HG02642 (cell line): ENCODE measurements around the gene PLA2G4E.

Experiments
- ATAC-seq: cut with Tn5 transposase; IDR thresholded peaks from one replicate; pipeline ENCODE4 v1.9.1; 2021; ENCODE audit warnings: mild to moderate bottlenecking; ENCODE audit not compliant: unreplicated experiment, poor library complexity

The PLA2G4E gene

DNA sequence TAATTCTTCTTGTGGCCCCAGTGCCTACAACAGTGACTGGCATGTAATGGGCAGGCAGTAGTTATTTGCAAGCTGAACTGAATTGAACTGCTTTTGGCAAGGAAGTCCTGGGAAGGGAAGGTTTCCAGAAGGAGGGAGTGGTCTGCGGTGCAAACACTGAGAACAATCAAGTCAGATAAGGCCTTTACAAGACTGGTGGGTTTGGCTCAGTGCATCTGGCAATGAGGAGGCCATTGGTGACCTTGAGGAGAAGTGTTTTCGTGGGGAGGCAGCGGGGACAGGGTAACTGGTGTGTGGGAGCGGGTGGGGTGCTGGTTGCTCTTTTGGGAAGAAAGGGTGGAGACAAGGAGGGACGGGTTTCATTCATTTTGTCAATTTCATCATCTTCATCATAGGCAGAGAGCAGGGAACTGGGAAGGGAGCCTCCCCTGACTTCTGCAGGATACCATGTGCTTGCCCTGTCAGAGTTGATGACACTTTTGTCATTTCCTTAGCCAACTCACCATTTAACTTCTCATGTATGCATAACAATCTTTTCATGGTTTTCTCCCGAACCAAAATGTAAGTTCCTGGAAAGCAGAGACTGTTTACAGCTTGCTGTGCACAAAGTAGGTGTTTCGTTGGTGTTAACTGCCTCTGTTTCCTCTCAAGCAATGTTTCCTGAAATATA, 40.1 kb downstream of the PLA2G4E start:
- no peak for ATAC-seq

DNA sequence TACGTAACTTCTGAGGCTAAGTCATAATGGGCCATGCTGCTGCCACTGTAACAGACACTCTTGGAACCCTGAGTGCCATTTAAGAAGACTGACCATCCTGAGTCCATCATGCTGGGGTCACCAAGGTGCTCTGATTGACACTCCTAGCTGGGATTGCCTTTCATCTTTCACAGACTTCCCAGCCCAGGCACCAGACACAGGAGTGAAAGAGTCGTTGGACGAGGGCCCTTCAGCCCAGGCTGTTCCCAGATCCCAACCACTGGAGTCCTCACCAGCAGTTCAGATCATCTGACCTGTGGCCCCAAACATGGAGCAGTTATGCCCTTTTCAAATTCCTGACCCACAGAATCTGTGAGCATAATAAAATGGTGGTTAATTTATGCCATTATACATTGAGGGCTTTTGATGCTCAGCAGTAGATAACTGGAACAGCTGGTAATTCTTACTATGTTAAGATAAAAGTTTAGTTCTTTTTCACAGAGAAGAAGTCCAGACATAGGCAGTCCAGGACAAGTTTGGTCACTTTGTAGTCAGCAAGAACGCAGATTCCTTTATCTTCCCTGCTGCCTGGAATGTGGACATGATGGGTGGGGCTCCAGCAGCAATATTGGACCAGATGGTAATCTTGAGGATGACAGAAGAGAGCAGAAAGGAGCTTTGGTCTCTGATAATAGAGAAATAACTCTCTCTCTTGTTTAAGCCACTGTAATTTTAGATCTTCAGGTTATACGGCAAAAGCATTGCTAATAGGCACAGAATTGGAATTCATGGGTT, 41.2 kb downstream of the PLA2G4E start:
- no peak for ATAC-seq

GRCh38 chr15:41978534-41978933, 42.3 kb downstream of the PLA2G4E start:
- no peak for ATAC-seq

DNA sequence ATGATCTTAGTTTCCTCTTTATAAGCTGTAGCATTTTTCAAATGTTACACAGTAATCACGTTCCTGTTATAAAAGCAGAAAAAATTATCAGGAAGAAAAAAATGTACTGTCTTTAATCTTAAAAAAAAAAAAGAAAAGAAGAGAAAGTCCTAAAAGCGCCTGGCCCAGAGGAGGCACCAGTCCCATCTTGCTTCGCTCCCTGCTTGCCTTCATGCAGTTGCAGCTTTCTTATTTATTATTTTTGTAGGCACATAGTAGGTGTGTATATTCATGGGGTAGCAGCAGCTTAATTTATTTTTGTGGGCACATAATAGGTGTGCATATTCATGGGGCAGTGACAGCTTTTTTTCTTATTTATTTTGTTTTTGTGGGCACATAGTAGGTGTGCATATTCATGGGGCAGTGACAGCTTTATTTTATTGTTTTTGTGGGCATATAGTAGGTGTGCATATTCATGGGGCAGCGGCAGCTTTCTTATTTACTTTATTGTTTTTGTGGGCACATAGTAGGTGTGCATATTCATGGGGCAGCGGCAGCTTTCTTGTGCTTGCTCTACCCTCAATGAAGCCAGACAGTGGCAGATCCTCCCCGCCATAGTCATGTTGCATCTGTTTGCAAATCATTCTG, 43.0 kb downstream of the PLA2G4E start:
- ATAC-seq = no peak

GRCh38 chr15:41975669-41976068, 45.2 kb downstream of the PLA2G4E start:
- no peak for ATAC-seq

- no peak for ATAC-seq
Observed at GRCh38 chr15:41974041-41974440, 46.8 kb downstream of the PLA2G4E start.

DNA sequence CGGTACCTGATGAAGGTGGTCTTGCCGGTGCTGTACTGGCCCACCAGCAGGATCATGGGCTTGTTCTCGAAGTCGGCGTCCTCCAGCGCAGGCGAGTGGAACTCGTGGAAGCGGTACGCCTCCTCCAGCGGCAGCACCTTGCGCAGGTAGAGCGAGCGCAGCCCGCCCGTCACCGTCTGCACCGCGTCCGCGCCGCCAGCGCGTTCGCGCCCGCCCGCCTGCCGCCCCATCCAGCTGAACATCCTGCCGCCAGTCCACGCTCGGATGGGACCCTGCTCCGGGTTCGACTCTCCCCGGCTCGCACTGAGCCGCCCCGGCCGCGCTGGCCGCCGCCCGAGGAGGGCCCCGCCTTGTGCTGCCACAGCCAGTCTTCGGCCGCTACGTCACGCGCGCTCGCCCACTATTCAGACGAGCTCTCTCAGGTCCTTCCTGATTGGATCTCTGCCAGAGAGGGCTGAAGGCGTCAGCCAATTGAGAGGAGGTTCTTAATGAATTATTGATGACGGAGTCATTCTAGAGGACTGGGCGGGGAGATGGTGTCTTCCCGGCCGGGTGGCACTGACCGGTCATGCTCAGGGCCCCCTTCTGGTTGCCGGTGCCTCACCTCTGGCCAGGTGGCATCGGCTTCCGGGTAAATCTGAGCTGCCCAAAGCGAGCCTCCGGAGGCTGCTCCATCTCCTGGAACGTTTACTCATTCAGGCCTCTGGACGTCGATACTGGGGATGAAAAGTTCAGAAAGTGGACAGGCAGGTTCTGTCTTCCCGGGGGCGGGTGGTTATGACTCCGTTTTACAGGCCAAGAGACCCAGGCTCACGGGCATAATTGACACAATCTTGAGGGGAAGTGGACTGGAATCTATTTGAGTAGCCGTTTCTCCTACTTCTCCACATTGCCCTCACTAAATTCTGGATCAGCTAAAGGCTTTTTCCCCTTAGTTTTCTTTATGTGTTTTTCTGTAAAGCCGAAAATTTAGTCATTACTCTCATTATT, 48.3 kb downstream of the PLA2G4E start, which contains the start of gene EHD4:
EHD4 (minus strand) TSS at position 305 of the 990 bp plus-strand sequence; CDS start at position 242, 63 bp downstream.
- ATAC-seq = peak; percentile 81

DNA sequence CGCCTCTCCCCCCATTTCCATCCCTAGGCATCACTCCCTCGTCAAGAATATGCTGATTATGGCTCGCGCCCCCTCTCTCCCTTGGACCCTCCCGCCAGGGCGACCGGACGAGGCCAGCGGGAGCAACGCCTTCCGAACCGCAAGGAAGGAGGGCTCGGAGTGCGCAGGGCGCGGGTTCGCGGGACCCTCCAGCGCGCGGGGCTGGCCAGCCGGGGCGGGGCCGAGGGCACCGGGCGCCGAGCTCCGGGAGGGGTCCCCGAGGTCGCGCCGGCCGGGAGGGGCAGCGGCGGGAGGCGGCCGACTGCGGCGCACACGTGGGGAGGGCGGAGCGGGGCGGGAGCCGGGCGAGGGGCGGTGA, 49.0 kb downstream of the PLA2G4E start:
- peak; percentile 24 for ATAC-seq

DNA sequence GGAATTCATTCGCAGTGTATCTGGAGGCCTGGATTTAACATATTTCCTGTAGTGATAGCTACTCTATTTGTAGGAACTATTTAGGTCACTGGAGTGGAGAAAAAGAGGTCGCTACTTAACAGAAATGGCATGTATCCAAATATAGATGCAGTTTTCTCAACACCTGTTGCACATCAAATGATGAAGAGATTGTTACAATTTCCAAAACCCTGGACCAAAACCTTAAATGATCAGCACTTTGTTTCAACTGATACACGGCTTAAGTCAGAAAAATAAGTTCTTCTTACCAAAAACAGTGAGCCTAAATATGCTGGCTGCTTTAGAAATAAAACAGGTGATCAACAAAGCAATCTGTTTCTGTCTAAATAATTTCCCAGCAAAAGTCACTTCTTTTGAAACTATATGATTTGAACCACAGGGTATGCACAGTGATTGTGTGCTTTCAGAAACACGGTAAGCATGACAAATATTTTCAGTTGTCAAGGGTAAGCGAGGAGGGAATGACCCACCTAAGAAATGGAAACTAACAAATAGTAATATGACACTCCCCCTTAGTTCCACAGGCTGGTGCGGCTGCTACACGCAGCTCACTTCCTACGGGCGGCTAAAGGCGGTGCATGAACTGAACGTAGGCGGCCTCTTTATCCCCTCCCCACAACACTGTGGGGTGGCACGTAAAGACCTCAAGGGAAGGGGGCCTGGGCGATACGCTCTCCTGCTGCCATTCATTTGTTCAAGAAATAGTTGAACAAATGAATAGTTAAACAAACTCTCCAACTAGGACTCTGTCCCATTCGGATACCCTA, 49.5 kb downstream of the PLA2G4E start:
- peak; percentile 50 for ATAC-seq

DNA sequence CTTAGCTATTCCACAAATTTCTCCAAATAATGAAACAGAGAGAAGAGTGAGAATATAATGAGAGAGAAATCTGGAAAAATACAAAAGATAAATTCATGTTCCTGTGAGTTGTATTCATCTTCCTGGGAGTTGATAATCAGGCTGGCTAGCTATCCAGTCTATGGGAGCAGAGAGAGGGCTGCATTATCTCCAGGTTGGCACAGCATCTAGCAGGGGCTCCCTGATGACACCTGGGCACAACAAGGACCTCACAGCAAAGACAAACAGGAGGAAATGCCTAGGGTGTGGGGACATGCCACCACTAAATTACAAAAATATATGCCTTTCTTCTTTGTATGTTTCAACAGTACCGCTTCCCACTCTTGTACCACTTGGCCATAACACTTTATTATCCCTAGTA, 50.4 kb downstream of the PLA2G4E start:
- no peak for ATAC-seq

DNA sequence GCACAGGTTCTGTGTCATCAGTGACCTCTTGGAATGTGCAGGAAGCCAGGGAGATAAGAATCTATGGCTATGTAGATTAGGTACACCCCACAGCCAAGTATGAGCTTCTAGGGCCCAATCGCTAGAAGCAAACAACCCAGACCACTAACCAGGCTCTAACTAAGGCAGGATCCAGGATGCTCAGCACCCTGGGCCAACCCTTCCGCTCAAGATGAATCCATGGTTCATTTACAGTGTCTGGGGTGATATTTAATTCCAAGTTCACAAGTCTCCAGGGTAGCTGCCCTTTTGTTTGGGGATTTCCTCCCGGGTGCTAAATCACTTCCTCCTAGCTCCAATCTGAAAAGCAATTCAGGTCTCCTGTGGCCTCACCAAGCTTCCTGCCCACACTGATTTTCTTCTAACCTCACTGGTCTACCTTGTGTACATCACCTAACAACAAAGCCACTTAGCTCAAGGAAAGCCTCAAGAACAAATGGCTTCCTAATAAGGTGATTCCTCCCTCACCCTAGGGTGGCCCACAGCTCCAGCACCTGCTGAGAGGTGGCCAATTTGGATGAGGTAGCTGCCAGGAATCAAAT, 50.9 kb downstream of the PLA2G4E start:
- no peak for ATAC-seq

DNA sequence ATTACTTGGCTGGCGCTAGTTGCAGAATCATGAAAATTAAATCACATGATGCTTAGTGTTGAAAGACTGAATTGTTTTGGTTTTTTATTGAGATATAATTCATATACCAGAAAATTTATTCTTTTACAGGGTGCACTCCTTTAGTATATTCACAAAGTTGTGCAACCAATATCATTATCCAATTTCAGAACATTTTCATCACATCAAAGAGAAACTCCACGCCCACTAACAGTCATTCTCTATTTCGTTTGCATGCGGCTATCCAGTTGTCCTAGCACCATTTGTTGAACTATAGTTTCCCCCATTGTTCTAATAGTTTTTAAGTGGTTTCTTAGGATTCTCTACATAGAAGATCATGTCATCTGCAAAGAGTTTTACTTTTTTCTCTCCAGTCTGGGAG, 52.1 kb downstream of the PLA2G4E start:
- ATAC-seq = no peak

DNA sequence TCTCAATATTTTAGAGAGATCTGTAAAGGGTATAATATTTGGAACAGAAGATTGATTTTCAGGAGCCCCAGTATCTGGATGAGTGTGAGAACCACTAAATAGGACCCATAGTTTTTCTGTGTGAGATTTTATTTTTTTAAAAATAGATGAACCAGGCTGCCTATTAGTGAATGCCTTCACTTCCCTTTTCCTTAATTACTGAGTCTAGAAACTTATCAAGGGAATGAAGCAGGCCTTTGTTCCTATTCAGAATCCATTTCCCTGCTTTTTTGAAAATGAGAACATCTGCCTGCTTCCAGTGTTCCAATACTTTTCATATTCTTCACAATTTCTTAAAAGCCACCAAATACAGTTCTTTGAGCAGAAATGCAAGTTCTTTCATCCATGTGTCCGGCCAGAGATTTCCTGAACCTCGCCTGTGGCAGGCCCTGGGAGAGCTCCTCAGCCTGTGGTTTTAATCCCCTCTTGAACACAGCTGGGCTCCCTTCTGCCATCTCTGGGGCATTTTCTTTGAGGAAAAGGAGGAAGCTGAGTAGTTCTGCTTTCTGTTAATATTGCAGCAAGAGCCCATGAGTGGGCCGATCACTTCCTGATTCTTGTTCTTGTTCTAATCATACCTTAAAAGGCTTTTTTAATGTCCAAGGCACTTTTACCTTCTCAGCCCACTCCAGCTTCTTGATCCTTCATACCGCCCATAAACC, 53.2 kb downstream of the PLA2G4E start:
- no peak for ATAC-seq

DNA sequence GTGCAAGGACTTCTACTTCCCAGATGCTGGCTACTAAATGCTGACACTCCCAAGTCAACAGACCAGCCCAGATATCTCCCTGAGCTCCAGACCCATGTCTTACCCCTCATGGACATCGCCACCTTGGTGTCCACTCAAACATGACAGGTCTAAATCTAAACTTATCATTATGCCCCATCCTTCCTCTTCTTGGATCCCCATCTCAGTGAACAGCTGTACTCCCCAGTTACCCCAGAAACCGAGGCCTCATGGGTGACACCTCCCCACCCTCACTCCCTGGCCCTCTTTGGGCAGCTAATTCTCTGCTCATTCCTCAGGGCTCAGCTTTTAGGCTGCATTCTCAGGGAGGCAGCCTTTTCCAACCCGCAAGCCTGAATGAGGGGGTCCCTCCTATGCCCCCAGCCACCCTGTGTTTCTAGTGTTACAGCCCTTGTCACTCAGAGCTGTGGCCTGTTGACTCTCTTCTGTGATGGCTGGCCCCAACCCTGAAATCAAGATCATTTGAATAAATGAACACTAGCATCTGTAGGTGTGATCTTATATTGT, 53.8 kb downstream of the PLA2G4E start:
- ATAC-seq = no peak

- ATAC-seq = no peak
Observed at GRCh38 chr15:41966414-41966812, 54.4 kb downstream of the PLA2G4E start.

- no peak for ATAC-seq
Observed at GRCh38 chr15:41965441-41966413, 55.1 kb downstream of the PLA2G4E start.

GRCh38 chr15:41961595-41962202, 59.1 kb downstream of the PLA2G4E start:
- ATAC-seq = no peak
